Body of pancreas (tissue), 4 donors: Measurements from ENCODE around the gene PEX6. TPM values are rescaled to one million over a fixed set of nuclear protein-coding genes. Genes with fewer than 3 reads are reported as not detected.
"Not testable (repeated sequence)": the region's sequence is repeated elsewhere in the genome, so short reads cannot be mapped to it uniquely, and the experiment has no call there.

Experiments
- ATAC-seq: fragments of 150-250 bp; one replicate; pipeline ENCODE4 v1.9.1; 2016
- DNase-seq, 4 donors: peaks; one replicate each; pipeline ENCODE4 v3.0.0-alpha.2; 2019
- H3K27ac ChIP-seq, 4 donors: fragments of 200-600 bp; sonication (generic); 1 replicate in 3 of 4; 2 replicates in 1 of 4; pipeline versions ENCODE4 v1.5.1 to v1.6.1; 2016 to 2019; ENCODE audit warnings: mild to moderate bottlenecking in 1 of 4, mixed read lengths in 1 of 4, moderate library complexity in 1 of 4
- H3K27me3 ChIP-seq, 2 donors: fragments of 200-600 bp; sonication (generic); one replicate each; pipeline ENCODE4 v1.6.0; 2016; ENCODE audit warnings: mild to moderate bottlenecking in 1 of 2
- H3K36me3 ChIP-seq, 2 donors: fragments of 200-600 bp; sonication (generic); replicated peaks in 1 of 2; 2 replicates each; pipeline ENCODE4 v1.5.1; 2016; ENCODE audit warnings: low read depth in 2 of 2; ENCODE audit not compliant: insufficient read depth in 1 of 2
- H3K4me1 ChIP-seq: fragments of 200-600 bp; sonication (generic); one replicate; pipeline ENCODE4 v1.6.0; 2016
- H3K4me3 ChIP-seq, 2 donors: fragments of 200-600 bp; sonication (generic); 1 replicate in 1 of 2; 2 replicates in 1 of 2; pipeline ENCODE4 v1.5.1; 2016 to 2019
- H3K9me3 ChIP-seq, 3 donors: fragments of 200-600 bp; sonication (generic); 1 replicate in 2 of 3; 2 replicates in 1 of 3; pipeline ENCODE4 v1.5.1; 2016
- POLR2A ChIP-seq, 3 donors: fragments of 450-650 bp; IDR thresholded peaks; one replicate each; pipeline ENCODE4 v1.6.1; 2016; ENCODE audit warnings: antibody characterized with exemption in 3 of 3, mild to moderate bottlenecking in 2 of 3
- WGBS, 2 donors: methylation state at CpG; one replicate each; pipeline ENCODE4 v1.1.5; 2017; 5-methylcytosine and 5-hydroxymethylcytosine counted together
- intact Hi-C: fragments of 100-400 bp; cut with DNase I; formaldehyde crosslinking; loops from one replicate; pipeline ENCODE4 v1.15.1; 2023
- total RNA-seq, 2 donors: library from RNA; depleted of rRNA; stranded (reverse); fragments of >200 nt; gene quantifications; one replicate each; pipeline ENCODE4 v1.1.0, GENCODE V29; 2016
- TF ChIP-seq, protein P1 (sequence below), 7 experiments: fragments of 450-650 bp in 4 of 7; fragments of 200-600 bp in 3 of 7; sonication (generic) in 3 of 7; IDR thresholded peaks; one replicate each; pipeline ENCODE4 v1.5.1; 2016 to 2019; ENCODE audit warnings: antibody characterized with exemption in 7 of 7

Gene PEX6
- total RNA-seq, 2 donors from 2014 or later: 18.1 to 26.2 TPM

DNA sequence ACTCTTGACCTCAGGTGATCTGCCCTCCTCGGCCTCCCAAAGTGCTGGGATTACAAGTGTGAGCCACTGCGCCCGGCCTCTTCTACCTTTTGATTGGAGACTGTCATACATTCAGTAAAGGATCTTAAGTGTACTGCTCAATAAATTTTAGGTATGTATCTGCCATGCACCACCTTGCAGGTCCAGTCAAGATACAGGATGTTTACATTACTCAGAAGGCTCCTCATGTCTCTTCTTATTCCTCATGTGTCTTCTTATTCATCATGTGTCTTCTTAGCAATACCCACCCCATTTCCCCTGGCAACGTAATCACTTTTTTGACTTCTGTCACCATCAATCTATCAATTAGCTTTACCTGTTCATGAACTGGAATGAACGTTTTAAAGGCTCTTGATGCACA is 26.9 kb upstream of the PEX6 start:
- H3K27me3 ChIP-seq: no peaks in the 10 kb centered on the region
- no peak overlapping the region for H3K27ac ChIP-seq
- intact Hi-C loops: no loop called here
- no peaks in the 10 kb centered on the region for H3K9me3 ChIP-seq
- H3K36me3 ChIP-seq: peaks cover 0 to 9% of the 10 kb centered on the region in 2 donors
- H3K4me1 ChIP-seq: no peaks in the 10 kb centered on the region
- TF ChIP-seq POLR2A (IDR thresholded peaks at IDR 0.05): no peak
- TF ChIP-seq, protein P1, sequence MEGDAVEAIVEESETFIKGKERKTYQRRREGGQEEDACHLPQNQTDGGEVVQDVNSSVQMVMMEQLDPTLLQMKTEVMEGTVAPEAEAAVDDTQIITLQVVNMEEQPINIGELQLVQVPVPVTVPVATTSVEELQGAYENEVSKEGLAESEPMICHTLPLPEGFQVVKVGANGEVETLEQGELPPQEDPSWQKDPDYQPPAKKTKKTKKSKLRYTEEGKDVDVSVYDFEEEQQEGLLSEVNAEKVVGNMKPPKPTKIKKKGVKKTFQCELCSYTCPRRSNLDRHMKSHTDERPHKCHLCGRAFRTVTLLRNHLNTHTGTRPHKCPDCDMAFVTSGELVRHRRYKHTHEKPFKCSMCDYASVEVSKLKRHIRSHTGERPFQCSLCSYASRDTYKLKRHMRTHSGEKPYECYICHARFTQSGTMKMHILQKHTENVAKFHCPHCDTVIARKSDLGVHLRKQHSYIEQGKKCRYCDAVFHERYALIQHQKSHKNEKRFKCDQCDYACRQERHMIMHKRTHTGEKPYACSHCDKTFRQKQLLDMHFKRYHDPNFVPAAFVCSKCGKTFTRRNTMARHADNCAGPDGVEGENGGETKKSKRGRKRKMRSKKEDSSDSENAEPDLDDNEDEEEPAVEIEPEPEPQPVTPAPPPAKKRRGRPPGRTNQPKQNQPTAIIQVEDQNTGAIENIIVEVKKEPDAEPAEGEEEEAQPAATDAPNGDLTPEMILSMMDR (IDR thresholded peaks at IDR 0.05): no peak
- DNase-seq (no peak), ATAC-seq (no peak)
- no peak overlapping the region for H3K4me3 ChIP-seq
- 78 to 86% methylated on average over 4 to 5 of the region's 5 CpGs for WGBS, 2 donors

DNA sequence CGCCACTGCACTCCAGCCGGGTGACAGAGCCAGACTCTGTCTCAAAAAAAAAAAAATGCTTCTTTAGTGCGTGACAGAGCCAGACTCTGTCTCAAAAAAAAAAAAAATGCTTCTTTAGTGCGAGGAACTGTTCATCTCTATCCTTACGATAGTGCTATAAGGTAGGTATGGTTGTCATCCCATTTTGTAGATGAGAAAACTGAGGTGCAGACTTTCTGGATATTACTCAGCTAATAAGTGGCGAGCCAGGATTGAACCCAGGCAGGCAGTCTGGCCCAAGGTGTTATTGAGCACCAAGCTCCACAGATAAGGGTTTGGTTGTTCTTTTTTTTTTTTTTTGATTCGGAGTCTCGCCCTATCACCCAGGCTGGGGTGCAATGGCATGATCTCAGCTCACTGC is 22.9 kb upstream of the PEX6 start:
- Histone ChIP-seq H3K4me1 (no peaks in the 10 kb centered on the region), H3K4me3 (no peak overlapping the region), H3K36me3 (peaks cover 0 to under 1% of the 10 kb centered on the region in 2 donors), H3K27me3 (no peaks in the 10 kb centered on the region), H3K9me3 (no peaks in the 10 kb centered on the region), H3K27ac (no peak overlapping the region)
- DNase-seq (no peak), ATAC-seq (no peak)
- intact Hi-C loops: no loop called here
- 91 to 96% methylated on average over 8 of the region's 8 CpGs for WGBS, 2 donors
- TF ChIP-seq, protein P1 (IDR thresholded peaks at IDR 0.05): no peak
- TF ChIP-seq POLR2A (IDR thresholded peaks at IDR 0.05): no peak

DNA sequence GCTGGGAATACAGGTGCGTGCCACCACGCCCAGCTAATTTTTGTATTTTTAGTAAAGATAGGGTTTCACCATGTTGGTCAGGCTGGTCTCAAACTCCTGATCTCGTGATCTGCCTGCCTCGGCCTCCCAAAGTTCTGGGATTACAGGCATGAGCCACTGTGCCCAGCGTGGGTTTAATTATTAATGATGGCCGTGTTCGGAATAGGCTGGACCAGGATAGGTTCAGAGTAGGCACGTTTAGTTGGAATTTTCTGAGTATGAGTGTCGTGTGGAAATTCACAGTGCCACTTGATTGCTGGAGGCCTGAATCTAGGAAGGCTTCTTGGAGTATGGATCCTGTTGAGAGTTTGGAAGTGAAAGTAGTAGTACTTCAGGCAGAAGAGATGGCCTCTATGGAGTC is 19.2 kb upstream of the PEX6 start:
- H3K27ac ChIP-seq, H3K4me1 ChIP-seq, H3K9me3 ChIP-seq, H3K27me3 ChIP-seq, H3K36me3 ChIP-seq, intact Hi-C loops, ATAC-seq, H3K4me3 ChIP-seq, DNase-seq: not testable (repeated sequence)
- 74 to 85% methylated on average over 9 of the region's 9 CpGs for WGBS, 2 donors

DNA sequence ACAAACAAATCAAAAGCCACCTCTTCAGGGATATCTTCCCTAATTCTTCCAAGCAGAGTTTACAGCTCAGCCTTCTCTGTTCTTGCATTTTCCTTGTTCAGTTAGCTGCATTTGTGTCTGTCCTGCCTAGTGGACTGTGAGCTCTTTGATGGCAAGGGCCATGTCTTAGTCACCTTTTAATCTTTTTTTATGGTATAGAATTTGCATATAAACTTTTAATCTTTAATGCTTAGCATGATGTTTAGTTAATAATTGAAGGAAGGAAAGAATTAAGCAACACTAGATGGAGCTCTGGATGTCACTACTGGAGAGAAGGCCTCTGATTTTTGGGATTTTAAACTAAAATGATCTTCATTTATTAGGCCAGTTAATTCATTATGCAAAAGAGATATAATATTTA is 17.5 kb upstream of the PEX6 start:
- H3K4me1 ChIP-seq: no peaks in the 10 kb centered on the region
- intact Hi-C loops: no loop called here
- no peaks in the 10 kb centered on the region for H3K27me3 ChIP-seq
- no peaks in the 10 kb centered on the region for H3K36me3 ChIP-seq
- H3K9me3 ChIP-seq: no peaks in the 10 kb centered on the region
- no peak overlapping the region for H3K4me3 ChIP-seq
- TF ChIP-seq POLR2A (IDR thresholded peaks at IDR 0.05): no peak
- TF ChIP-seq, protein P1 (IDR thresholded peaks at IDR 0.05): no peak
- ATAC-seq (no peak), DNase-seq (no peak)
- no peak overlapping the region for H3K27ac ChIP-seq

- H3K4me3 ChIP-seq: no peak overlapping the region
- no peaks in the 10 kb centered on the region for H3K4me1 ChIP-seq
- no peak overlapping the region for H3K27ac ChIP-seq
- TF ChIP-seq POLR2A (IDR thresholded peaks at IDR 0.05): no peak
- TF ChIP-seq, protein P1 (IDR thresholded peaks at IDR 0.05): no peak
- DNase-seq (no peak), ATAC-seq (no peak)
- H3K36me3 ChIP-seq: peaks cover 0 to 8% of the 10 kb centered on the region in 2 donors
- no peaks in the 10 kb centered on the region for H3K9me3 ChIP-seq
- intact Hi-C loops: no loop called here
- WGBS, 2 donors: 88 to 92% methylated on average over 2 of the region's 2 CpGs
- H3K27me3 ChIP-seq: no peaks in the 10 kb centered on the region
Observed at GRCh38 chr6:42993445-42993844, 14.5 kb upstream of the PEX6 start.
